Thoracic aorta (tissue), 2 donors: ENCODE data around the gene HNRNPA0. TPM values are rescaled to one million over a fixed set of nuclear protein-coding genes. Genes with fewer than 3 reads are reported as not detected.
A peak's percentile ranks its signal among the peaks of the same experiment; 100 is the strongest.

Source experiments
- ATAC-seq: fragments of 150-250 bp; one replicate; pipeline ENCODE4 v1.8.0; 2017; ENCODE audit warnings: low read depth; ENCODE audit not compliant: insufficient number of reproducible peaks, low FRiP score
- DNase-seq: peaks from one replicate; pipeline ENCODE4 v3.0.0-alpha.2; 2020; ENCODE audit warnings: low spot score
- H3K27ac ChIP-seq, 2 donors: fragments of 200-600 bp; sonication (generic); 1 replicate in 1 of 2; 2 replicates in 1 of 2; pipeline ENCODE4 v1.5.1; 2016; ENCODE audit warnings: mild to moderate bottlenecking in 2 of 2, moderate library complexity in 2 of 2
- H3K27me3 ChIP-seq: fragments of 200-600 bp; sonication (generic); replicated peaks from 2 replicates; pipeline ENCODE4 v1.6.0; 2016; ENCODE audit warnings: mild to moderate bottlenecking; ENCODE audit not compliant: insufficient read depth
- H3K36me3 ChIP-seq: fragments of 200-600 bp; sonication (generic); one replicate; pipeline ENCODE4 v1.5.1; 2016
- H3K4me1 ChIP-seq, 2 donors: fragments of 200-600 bp; sonication (generic); 1 replicate in 1 of 2; 2 replicates in 1 of 2; pipeline versions ENCODE4 v1.5.1 to v1.6.0; 2016; ENCODE audit warnings: low read depth in 2 of 2, mild to moderate bottlenecking in 1 of 2; ENCODE audit not compliant: control insufficient read depth in 1 of 2
- H3K4me3 ChIP-seq: fragments of 200-600 bp; sonication (generic); 2 replicates; pipeline ENCODE4 v1.5.1; 2016; ENCODE audit warnings: mild to moderate bottlenecking
- H3K9me3 ChIP-seq: fragments of 200-600 bp; sonication (generic); 2 replicates; pipeline ENCODE4 v1.5.1; 2016
- total RNA-seq, 2 donors: library from RNA; depleted of rRNA; stranded (reverse); fragments of >200 nt; gene quantifications; one replicate each; pipeline versions ENCODE4 v1.1.0 to v1.2.3, GENCODE V29; 2016
- TF ChIP-seq, protein P1 (sequence below): fragments of 200-600 bp; sonication (generic); IDR thresholded peaks from one replicate; pipeline ENCODE4 v1.5.1; 2019; ENCODE audit warnings: antibody characterized with exemption

HNRNPA0 gene
- total RNA-seq, 2 donors from 2014 or later, result 9.3 to 14.9 TPM

DNA sequence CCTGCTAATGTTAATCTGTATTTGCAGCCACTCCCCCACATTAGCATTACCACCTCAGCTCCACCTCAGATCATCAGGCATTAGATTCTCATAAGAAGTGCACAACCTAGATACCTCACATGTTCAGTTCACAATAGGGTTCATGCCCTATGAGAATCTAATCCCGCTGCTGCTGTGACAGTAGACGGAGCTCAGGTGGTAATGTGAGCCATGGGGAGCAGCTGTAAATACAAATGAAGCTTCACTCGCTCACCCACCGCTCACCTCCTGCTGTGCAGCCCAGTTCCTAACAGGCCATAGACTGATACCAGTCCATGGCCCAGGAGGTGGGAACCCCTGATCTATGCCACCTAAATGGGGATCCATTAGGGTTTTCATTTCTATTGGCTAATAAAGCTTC lies 6.1 kb upstream of the HNRNPA0 start:
- no peak for DNase-seq
- H3K27me3 ChIP-seq, result no peaks in the 10 kb centered on the region
- no peaks in the 10 kb centered on the region for H3K9me3 ChIP-seq
- no peak for ATAC-seq
- peaks cover under 1 to 17% of the 10 kb centered on the region in 2 donors for H3K4me1 ChIP-seq
- peak overlapping the region in 1 of 2 donors; percentile 59 for H3K27ac ChIP-seq
- TF ChIP-seq, protein P1, sequence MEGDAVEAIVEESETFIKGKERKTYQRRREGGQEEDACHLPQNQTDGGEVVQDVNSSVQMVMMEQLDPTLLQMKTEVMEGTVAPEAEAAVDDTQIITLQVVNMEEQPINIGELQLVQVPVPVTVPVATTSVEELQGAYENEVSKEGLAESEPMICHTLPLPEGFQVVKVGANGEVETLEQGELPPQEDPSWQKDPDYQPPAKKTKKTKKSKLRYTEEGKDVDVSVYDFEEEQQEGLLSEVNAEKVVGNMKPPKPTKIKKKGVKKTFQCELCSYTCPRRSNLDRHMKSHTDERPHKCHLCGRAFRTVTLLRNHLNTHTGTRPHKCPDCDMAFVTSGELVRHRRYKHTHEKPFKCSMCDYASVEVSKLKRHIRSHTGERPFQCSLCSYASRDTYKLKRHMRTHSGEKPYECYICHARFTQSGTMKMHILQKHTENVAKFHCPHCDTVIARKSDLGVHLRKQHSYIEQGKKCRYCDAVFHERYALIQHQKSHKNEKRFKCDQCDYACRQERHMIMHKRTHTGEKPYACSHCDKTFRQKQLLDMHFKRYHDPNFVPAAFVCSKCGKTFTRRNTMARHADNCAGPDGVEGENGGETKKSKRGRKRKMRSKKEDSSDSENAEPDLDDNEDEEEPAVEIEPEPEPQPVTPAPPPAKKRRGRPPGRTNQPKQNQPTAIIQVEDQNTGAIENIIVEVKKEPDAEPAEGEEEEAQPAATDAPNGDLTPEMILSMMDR, result no peak
- no peak overlapping the region for H3K4me3 ChIP-seq
- H3K36me3 ChIP-seq, result no peaks in the 10 kb centered on the region

DNA sequence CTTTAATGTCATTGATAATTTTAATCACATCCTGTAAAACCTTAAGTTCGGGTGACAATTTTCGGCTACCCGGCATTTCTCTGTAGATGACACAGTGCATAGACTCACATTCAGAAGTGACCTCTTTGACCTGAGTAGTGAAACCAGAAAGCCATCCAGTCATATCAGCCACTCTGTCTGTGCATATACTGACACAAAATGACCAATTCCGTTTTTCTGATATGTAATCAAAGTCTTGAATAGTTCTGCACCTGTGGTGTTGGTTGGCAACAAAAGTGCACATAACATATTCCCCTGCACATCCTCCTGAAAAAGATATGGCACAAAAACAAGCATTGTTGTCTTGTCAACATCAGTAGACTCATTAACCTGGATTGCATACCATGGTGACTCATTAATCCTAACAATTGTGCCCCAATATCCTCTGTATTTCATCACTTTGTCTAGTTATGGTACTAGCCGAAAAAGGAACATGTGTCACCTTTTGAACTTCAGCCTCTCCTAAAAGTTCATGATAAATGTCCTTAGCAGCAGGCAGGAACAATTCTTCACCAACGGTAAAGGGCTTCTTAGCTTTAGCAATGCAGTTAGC lies 4.6 kb upstream of the HNRNPA0 start:
- no peak for DNase-seq
- H3K4me1 ChIP-seq, result peaks cover 4 to 21% of the 10 kb centered on the region in 2 donors

DNA sequence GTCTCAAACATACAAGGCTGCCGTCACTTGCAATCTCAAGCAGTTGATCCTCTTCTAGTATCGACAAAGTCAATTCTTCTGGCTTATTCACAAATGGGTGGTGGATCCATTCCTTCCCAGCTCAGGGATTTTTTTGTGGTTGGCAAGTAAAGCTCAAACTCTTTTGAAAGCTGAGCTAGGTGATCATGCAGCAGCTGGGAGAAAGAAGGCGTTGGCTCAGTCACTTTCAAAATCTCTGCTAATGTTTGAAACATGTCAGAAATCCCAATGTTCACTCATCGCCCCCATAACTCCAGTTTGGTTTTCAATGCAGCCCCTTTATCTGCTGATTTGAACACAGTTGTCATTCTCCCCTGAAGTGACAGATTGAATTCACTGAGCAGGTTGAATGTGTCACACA lies 4.0 kb upstream of the HNRNPA0 start:
- TF ChIP-seq, protein P1, result no peak
- DNase-seq (no peak), ATAC-seq (no peak)
- Histone ChIP-seq H3K27ac (no peak overlapping the region), H3K36me3 (no peaks in the 10 kb centered on the region), H3K27me3 (no peaks in the 10 kb centered on the region), H3K4me1 (peaks cover 4 to 21% of the 10 kb centered on the region in 2 donors), H3K9me3 (no peaks in the 10 kb centered on the region), H3K4me3 (no peak overlapping the region)

More for the DNA sequence above, 4.6 kb upstream of the HNRNPA0 start:
- no peak for ATAC-seq
- Histone ChIP-seq H3K36me3 (no peaks in the 10 kb centered on the region), H3K27me3 (no peaks in the 10 kb centered on the region), H3K9me3 (no peaks in the 10 kb centered on the region), H3K4me3 (no peak overlapping the region), H3K27ac (no peak overlapping the region)
- TF ChIP-seq, protein P1, result no peak

DNA sequence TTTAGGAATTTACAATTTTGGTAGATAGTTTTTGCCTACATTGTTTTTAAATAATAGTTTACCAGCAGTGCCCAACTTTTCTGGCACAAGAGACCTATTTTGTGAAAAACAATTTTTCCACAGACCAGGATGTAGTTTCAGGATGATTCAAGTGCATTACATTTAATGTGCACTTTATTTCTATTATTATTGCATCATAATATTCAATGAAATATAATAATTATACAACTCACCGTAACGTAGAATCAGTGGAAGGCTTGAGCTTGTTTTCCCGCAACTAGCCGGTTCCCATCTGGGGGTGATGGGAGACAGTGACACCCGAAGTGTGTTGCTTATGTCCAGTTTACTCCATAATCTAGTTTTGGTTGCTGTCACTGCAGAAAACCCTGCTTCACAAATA lies 3.5 kb upstream of the HNRNPA0 start:
- no peaks in the 10 kb centered on the region for H3K36me3 ChIP-seq
- ATAC-seq, result no peak
- H3K27me3 ChIP-seq, result no peaks in the 10 kb centered on the region
- no peak overlapping the region for H3K4me3 ChIP-seq
- peaks cover 4 to 21% of the 10 kb centered on the region in 2 donors for H3K4me1 ChIP-seq
- H3K9me3 ChIP-seq, result no peaks in the 10 kb centered on the region
- DNase-seq, result no peak
- no peak overlapping the region for H3K27ac ChIP-seq
- TF ChIP-seq, protein P1, result no peak

DNA sequence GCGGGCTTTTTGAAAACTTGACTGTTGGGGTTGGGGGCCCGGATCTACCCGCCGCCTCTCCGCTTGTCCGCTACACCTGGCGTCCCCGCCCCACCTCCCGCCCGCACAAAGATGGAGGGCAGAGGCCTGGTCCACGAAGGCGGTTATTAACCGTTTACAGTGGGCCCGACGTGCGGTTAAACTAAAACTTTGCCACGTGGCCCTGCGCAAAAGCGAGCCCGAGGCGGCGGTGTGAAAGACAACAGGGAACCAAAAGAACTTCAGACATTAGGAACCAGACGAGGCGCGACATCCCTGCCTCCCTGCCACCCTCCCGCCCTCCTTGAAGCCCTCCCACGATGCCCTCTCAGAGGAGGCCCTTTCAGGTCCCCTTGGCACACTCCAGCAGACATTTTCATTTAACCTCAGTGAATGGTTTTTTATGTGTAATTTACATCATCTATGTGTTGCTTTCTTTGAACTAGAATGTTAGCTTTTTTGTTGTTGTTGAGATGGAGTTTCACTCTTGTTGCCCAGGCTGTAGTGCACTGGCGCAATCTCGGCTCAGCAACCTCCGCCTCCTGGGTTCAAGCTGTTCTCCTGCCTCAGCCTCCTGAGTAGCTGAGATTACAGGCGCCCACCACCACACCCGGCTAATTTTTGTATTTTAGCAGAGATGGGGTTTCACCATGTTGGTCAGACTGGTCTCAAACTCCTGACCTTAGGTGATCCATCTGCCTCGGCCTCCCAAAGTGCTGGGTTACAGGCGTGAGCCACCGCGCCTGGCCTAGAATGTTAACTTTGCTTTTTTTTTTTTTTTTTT lies 999 bp upstream of the HNRNPA0 start:
- no peaks in the 10 kb centered on the region for H3K27me3 ChIP-seq
- no peaks in the 10 kb centered on the region for H3K9me3 ChIP-seq
- peak overlapping the region; percentile 98 to 99 for H3K27ac ChIP-seq
- ATAC-seq (peak; percentile 7), DNase-seq (no peak)
- peak overlapping the region; percentile 87 for H3K4me3 ChIP-seq
- H3K4me1 ChIP-seq, result peaks cover 16 to 23% of the 10 kb centered on the region in 2 donors
- TF ChIP-seq, protein P1, result no peak
- H3K36me3 ChIP-seq, result no peaks in the 10 kb centered on the region
